K562 (cell line): ENCODE measurements around the gene SF3B4. TPM values are rescaled to one million over a fixed set of nuclear protein-coding genes. Genes with fewer than 3 reads are reported as not detected.
A peak's percentile ranks its signal among the peaks of the same experiment; 100 is the strongest.

Experiments
- CHD1 ChIP-seq: fragments of 200-600 bp; sonication (generic); IDR thresholded peaks from one replicate; pipeline ENCODE4 v1.6.1; 2012; ENCODE audit warnings: mild to moderate bottlenecking, moderate library complexity, low read length, inconsistent platforms
- COPS2 ChIP-seq: fragments of 450-650 bp; conservative IDR thresholded peaks from 2 replicates; pipeline ENCODE4 v1.6.1; 2016; ENCODE audit warnings: mild to moderate bottlenecking, moderate library complexity
- HCFC1 ChIP-seq: IDR thresholded peaks from 2 replicates; pipeline ENCODE4 v1.6.1; 2012; ENCODE audit warnings: low read depth, low read length, improper control_type of control experiment
- HDAC8 ChIP-seq: fragments of 450-650 bp; IDR thresholded peaks from 2 replicates; pipeline ENCODE4 v1.6.1; 2016; ENCODE audit warnings: mild to moderate bottlenecking, missing genetic modification characterization, moderate library complexity, missing compliant biosample characterization
- LARP7 ChIP-seq: fragments of 450-650 bp; IDR thresholded peaks from 2 replicates; pipeline ENCODE4 v1.6.1; 2016
- MAFK ChIP-seq: IDR thresholded peaks from 2 replicates; pipeline ENCODE4 v1.6.1; 2011; ENCODE audit warnings: low read length, improper control_type of control experiment
- MBD2 ChIP-seq: sonication (generic); IDR thresholded peaks from 2 replicates; pipeline ENCODE4 v1.6.1; 2016; ENCODE audit warnings: low read depth, borderline replicate concordance
- MCM3 ChIP-seq: fragments of 450-650 bp; IDR thresholded peaks from 2 replicates; pipeline ENCODE4 v1.6.1; 2016
- POLR2AphosphoS2 ChIP-seq: IDR thresholded peaks from 2 replicates; pipeline ENCODE4 v1.6.1; 2012; ENCODE audit warnings: low read length, improper control_type of control experiment
- RBM15 ChIP-seq: fragments of 200-400 bp; formaldehyde crosslinking; IDR thresholded peaks from 2 replicates; pipeline ENCODE4 v1.6.1; 2018; ENCODE audit warnings: mild to moderate bottlenecking, low read length, moderate library complexity; ENCODE audit not compliant: insufficient read depth
- RBM25 ChIP-seq: fragments of 200-400 bp; formaldehyde crosslinking; IDR thresholded peaks from 2 replicates; pipeline ENCODE4 v1.6.1; 2018; ENCODE audit warnings: low read length, low read depth, moderate library complexity; ENCODE audit not compliant: severe bottlenecking
- SNIP1 ChIP-seq: fragments of 450-650 bp; IDR thresholded peaks from 2 replicates; pipeline ENCODE4 v1.7.1; 2017; ENCODE audit warnings: low read depth, mild to moderate bottlenecking
- XRCC3 ChIP-seq: fragments of 450-650 bp; IDR thresholded peaks from 2 replicates; pipeline ENCODE4 v1.6.1; 2017; ENCODE audit warnings: mild to moderate bottlenecking, moderate library complexity
- ZNF217 ChIP-seq: sonication (generic); formaldehyde crosslinking; IDR thresholded peaks from 2 replicates; pipeline ENCODE4 v1.8.0; 2022; ENCODE audit warnings: mild to moderate bottlenecking, missing genetic modification reagents
- ZNF239 ChIP-seq: fragments of 250-450 bp; sonication (Bioruptor Pico); IDR thresholded peaks from 2 replicates; pipeline ENCODE4 v1.4.0; 2020; ENCODE audit warnings: mild to moderate bottlenecking
- ZNF561 ChIP-seq: fragments of 450-650 bp; formaldehyde crosslinking; conservative IDR thresholded peaks from 2 replicates; pipeline ENCODE4 v1.4.0; 2020; ENCODE audit warnings: mild to moderate bottlenecking, moderate library complexity
- ZNF655 ChIP-seq: fragments of 250-450 bp; sonication (Bioruptor Pico); IDR thresholded peaks from 2 replicates; pipeline ENCODE4 v1.5.0; 2021
- ZNF780A ChIP-seq: fragments of 250-450 bp; sonication (Bioruptor Pico); IDR thresholded peaks from 2 replicates; pipeline ENCODE4 v1.5.0; 2021; ENCODE audit warnings: mild to moderate bottlenecking
- ZNF830 ChIP-seq: fragments of 250-450 bp; sonication (Bioruptor Pico); IDR thresholded peaks from 2 replicates; pipeline ENCODE4 v1.5.0; 2021; ENCODE audit warnings: mild to moderate bottlenecking
- polyA plus RNA-seq, 8 experiments: library from polyadenylated mRNA; depleted of rRNA in 4 of 8; stranded (reverse) in 5 of 8; unstranded in 3 of 8; fragments of >200 nt; fragmentation: Nextera tagmentation in 2 of 8; fragmentation: Illumina TruSeq in 1 of 8; extraction: Ambion mirVana in 2 of 8; extraction: Trizol in 1 of 8; gene quantifications; 2 replicates each; pipeline versions ENCODE4 v1.2.1 to v1.2.3, GENCODE V29; 2011 to 2014; ENCODE audit warnings: inconsistent platforms in 1 of 8, missing spikeins in 1 of 8
- total RNA-seq, 7 experiments: library from RNA; depleted of rRNA in 6 of 7; stranded (reverse); fragments of >200 nt in 6 of 7; fragmentation: Illumina TruSeq in 2 of 7; extraction: Trizol in 2 of 7; gene quantifications; 2 replicates each; pipeline versions ENCODE4 v1.2.1 to v1.2.3, GENCODE V29; 2011 to 2021; ENCODE audit warnings: low replicate concordance in 1 of 7
- TF ChIP-seq, protein P1 (sequence below): fragments of 450-650 bp; IDR thresholded peaks from 2 replicates; pipeline ENCODE4 v1.6.1; 2016
- TF ChIP-seq, protein P2 (sequence below), 2 experiments: fragments of 450-650 bp; conservative IDR thresholded peaks; 2 replicates each; pipeline ENCODE4 v1.6.1; 2017; ENCODE audit warnings: mild to moderate bottlenecking in 2 of 2, moderate library complexity in 2 of 2
- TF ChIP-seq, protein P3 (sequence below): fragments of 450-650 bp; IDR thresholded peaks from 2 replicates; pipeline ENCODE4 v1.6.1; 2016; ENCODE audit warnings: mild to moderate bottlenecking
- TF ChIP-seq, protein P4 (sequence below): sonication (generic); formaldehyde crosslinking; IDR thresholded peaks from 2 replicates; pipeline ENCODE4 v1.9.0; 2022; ENCODE audit warnings: mild to moderate bottlenecking, missing genetic modification reagents

SF3B4 gene
- total and polyA plus RNA-seq, 9 of the 15 experiments (the other 6 are each of a cell fraction or from before 2014, with no cell fraction given): 3.0 to 88.0 (median 26.1) TPM

DNA sequence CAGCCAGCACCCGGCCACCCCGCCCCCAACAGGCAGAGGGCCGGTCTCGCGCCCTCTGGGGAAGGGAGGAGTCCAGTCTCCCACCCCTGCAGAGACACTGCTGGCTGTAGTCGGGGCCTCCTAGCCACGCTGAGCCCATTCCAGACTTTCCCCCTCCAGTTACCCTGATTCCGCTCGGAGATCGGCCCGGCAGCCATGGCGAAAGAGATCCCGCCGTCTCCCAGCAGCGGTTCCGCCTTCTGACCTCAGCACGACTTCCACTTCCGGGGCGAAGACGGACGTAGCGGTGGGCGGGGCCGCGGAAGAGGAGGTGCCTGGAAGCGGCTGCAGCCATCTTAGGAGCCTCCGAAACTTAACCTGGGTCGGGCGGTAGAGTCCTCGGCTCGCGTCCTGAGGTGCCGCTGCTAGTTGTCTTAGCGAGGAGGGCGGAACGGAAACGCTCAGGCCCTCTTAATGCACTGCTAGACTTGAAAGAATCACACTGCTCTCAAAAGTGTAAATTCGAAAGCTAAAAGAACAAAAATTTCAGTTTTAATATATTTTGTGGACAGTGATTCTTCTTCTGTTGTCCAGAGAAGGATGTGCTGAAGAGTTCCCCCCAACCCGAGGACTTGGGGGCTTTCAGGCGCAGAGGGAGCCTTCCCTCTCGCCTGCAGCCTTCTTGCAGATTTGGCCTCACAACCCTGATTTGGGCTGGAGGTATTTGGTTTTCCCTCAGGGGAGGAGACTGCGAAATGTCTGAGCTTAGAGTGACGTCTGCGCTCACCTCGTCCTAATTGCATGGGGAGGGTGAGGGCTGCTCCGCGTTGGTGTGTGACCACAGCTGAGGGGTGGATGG lies at the start of gene SF3B4 (continued):
- TF ChIP-seq HCFC1 (peak; percentile 78), HDAC8 (tag) (no peak), MBD2 (peak; percentile 75; the same call in 1 of the 2 replicates), MCM3 (no peak), ZNF561 (CRISPR knock-in tag) (no peak), XRCC3 (no peak), ZNF655 (no peak), RBM15 (no peak), MAFK (no peak), ZNF780A (CRISPR knock-in tag) (no peak), RBM25 (no peak), CHD1 (peak; percentile 75), ZNF217 (CRISPR knock-in tag) (no peak), ZNF830 (CRISPR knock-in tag) (no peak), ZNF239 (CRISPR knock-in tag) (no peak), LARP7 (no peak), COPS2 (no peak), POLR2AphosphoS2 (peak; percentile 77; the same call in 1 of the 2 replicates), SNIP1 (no peak)
- TF ChIP-seq, protein P1, sequence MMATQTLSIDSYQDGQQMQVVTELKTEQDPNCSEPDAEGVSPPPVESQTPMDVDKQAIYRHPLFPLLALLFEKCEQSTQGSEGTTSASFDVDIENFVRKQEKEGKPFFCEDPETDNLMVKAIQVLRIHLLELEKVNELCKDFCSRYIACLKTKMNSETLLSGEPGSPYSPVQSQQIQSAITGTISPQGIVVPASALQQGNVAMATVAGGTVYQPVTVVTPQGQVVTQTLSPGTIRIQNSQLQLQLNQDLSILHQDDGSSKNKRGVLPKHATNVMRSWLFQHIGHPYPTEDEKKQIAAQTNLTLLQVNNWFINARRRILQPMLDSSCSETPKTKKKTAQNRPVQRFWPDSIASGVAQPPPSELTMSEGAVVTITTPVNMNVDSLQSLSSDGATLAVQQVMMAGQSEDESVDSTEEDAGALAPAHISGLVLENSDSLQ: peak; percentile 78
- TF ChIP-seq, protein P2, sequence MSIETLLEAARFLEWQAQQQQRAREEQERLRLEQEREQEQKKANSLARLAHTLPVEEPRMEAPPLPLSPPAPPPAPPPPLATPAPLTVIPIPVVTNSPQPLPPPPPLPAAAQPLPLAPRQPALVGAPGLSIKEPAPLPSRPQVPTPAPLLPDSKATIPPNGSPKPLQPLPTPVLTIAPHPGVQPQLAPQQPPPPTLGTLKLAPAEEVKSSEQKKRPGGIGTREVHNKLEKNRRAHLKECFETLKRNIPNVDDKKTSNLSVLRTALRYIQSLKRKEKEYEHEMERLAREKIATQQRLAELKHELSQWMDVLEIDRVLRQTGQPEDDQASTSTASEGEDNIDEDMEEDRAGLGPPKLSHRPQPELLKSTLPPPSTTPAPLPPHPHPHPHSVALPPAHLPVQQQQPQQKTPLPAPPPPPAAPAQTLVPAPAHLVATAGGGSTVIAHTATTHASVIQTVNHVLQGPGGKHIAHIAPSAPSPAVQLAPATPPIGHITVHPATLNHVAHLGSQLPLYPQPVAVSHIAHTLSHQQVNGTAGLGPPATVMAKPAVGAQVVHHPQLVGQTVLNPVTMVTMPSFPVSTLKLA (conservative IDR thresholded peaks at IDR 0.05): peak; percentile 44 to 81
- TF ChIP-seq, protein P3, sequence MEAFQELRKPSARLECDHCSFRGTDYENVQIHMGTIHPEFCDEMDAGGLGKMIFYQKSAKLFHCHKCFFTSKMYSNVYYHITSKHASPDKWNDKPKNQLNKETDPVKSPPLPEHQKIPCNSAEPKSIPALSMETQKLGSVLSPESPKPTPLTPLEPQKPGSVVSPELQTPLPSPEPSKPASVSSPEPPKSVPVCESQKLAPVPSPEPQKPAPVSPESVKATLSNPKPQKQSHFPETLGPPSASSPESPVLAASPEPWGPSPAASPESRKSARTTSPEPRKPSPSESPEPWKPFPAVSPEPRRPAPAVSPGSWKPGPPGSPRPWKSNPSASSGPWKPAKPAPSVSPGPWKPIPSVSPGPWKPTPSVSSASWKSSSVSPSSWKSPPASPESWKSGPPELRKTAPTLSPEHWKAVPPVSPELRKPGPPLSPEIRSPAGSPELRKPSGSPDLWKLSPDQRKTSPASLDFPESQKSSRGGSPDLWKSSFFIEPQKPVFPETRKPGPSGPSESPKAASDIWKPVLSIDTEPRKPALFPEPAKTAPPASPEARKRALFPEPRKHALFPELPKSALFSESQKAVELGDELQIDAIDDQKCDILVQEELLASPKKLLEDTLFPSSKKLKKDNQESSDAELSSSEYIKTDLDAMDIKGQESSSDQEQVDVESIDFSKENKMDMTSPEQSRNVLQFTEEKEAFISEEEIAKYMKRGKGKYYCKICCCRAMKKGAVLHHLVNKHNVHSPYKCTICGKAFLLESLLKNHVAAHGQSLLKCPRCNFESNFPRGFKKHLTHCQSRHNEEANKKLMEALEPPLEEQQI: no peak
- TF ChIP-seq, protein P4, sequence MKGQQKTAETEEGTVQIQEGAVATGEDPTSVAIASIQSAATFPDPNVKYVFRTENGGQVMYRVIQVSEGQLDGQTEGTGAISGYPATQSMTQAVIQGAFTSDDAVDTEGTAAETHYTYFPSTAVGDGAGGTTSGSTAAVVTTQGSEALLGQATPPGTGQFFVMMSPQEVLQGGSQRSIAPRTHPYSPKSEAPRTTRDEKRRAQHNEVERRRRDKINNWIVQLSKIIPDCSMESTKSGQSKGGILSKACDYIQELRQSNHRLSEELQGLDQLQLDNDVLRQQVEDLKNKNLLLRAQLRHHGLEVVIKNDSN (CRISPR knock-in tag): no peak
